DOHH2 (cell line): ENCODE data around the gene RNF169.
"Not testable (repeated sequence)": the region's sequence is repeated elsewhere in the genome, so short reads cannot be mapped to it uniquely, and the experiment has no call there.

Experiments used
- H3F3A ChIP-seq: fragments of 200-600 bp; sonication (generic), shearing (Covaris generic); 2 replicates; pipeline ENCODE4 v1.6.0; 2016; ENCODE audit warnings: antibody characterized with exemption, mild to moderate bottlenecking; ENCODE audit not compliant: control insufficient read depth, insufficient read depth
- H3K27ac ChIP-seq: fragments of 200-600 bp; sonication (generic); 2 replicates; pipeline ENCODE4 v1.5.1; 2014; ENCODE audit warnings: low read depth, mild to moderate bottlenecking, low read length, moderate library complexity
- H3K27me3 ChIP-seq: fragments of 200-600 bp; sonication (generic); 2 replicates; pipeline ENCODE4 v1.6.1; 2014; ENCODE audit warnings: mild to moderate bottlenecking, low read length, mixed read lengths; ENCODE audit not compliant: control insufficient read depth
- H3K36me3 ChIP-seq: fragments of 200-600 bp; sonication (generic); 2 replicates; pipeline ENCODE4 v1.6.1; 2014; ENCODE audit warnings: mild to moderate bottlenecking, low read length, moderate library complexity, mixed read lengths; ENCODE audit not compliant: control insufficient read depth
- H3K4me1 ChIP-seq: fragments of 200-600 bp; sonication (generic); 2 replicates; pipeline ENCODE4 v1.6.1; 2014; ENCODE audit warnings: mild to moderate bottlenecking, low read length, mixed read lengths; ENCODE audit not compliant: control insufficient read depth
- H3K4me2 ChIP-seq: fragments of 200-600 bp; sonication (generic); 2 replicates; pipeline ENCODE4 v1.6.0; 2014; ENCODE audit warnings: mild to moderate bottlenecking, low read length, moderate library complexity
- H3K4me3 ChIP-seq: fragments of 200-600 bp; sonication (generic); 2 replicates; pipeline ENCODE4 v1.5.1; 2014; ENCODE audit warnings: mild to moderate bottlenecking, low read length, mixed read lengths
- H3K79me2 ChIP-seq: fragments of 200-600 bp; sonication (generic); 2 replicates; pipeline ENCODE4 v1.6.1; 2014; ENCODE audit warnings: mild to moderate bottlenecking, low read length, mixed read lengths; ENCODE audit not compliant: control insufficient read depth
- H3K9me2 ChIP-seq: fragments of 200-600 bp; sonication (generic); replicated peaks from 2 replicates; pipeline ENCODE4 v1.6.1; 2014; ENCODE audit warnings: mild to moderate bottlenecking, low read length, mixed read lengths; ENCODE audit not compliant: control insufficient read depth
- H3K9me3 ChIP-seq: fragments of 200-600 bp; sonication (generic); 2 replicates; pipeline ENCODE4 v1.6.1; 2014; ENCODE audit warnings: antibody characterized with exemption, low read length, mixed read lengths; ENCODE audit not compliant: control insufficient read depth, insufficient read depth
- H4K20me1 ChIP-seq: fragments of 200-600 bp; sonication (generic); 2 replicates; pipeline ENCODE4 v1.6.0; 2014; ENCODE audit warnings: low read depth, mild to moderate bottlenecking, antibody characterized with exemption, low read length, moderate library complexity; ENCODE audit not compliant: control insufficient read depth, insufficient read depth
- CTCF ChIP-seq: fragments of 200-600 bp; sonication (generic); IDR thresholded peaks from one replicate; pipeline ENCODE4 v1.5.1; 2014; ENCODE audit warnings: antibody characterized with exemption, mild to moderate bottlenecking, low read depth, low read length; ENCODE audit not compliant: poor library complexity, severe bottlenecking
- EZH2phosphoT487 ChIP-seq: fragments of 200-600 bp; sonication (generic); IDR thresholded peaks from 2 replicates; pipeline ENCODE4 v1.6.1; 2017; ENCODE audit warnings: borderline replicate concordance, mild to moderate bottlenecking, antibody characterized with exemption, low read length, moderate library complexity, mixed read lengths

RNF169 gene

GRCh38 chr11:74749965-74750296 is 1.3 kb downstream of the RNF169 start:
- H3K9me3 ChIP-seq: no peaks in the 10 kb centered on the region
- H4K20me1 ChIP-seq: 0 out of 2 replicates have a peak, but pooled peaks cover 2% of the 10 kb centered on the region
- H3K4me1 ChIP-seq: peaks cover 21% of the 10 kb centered on the region
- H3K4me2 ChIP-seq: peak overlapping the region; percentile 87
- peak overlapping the region; percentile 35 for H3K27ac ChIP-seq
- H3K9me2 ChIP-seq: no peaks in the 10 kb centered on the region
- no peaks in the 10 kb centered on the region for H3F3A ChIP-seq
- no peaks in the 10 kb centered on the region for H3K27me3 ChIP-seq
- H3K79me2 ChIP-seq: peaks cover 57% of the 10 kb centered on the region
- TF ChIP-seq EZH2phosphoT487 (no peak), CTCF (no peak)
- H3K36me3 ChIP-seq: peaks cover 7% of the 10 kb centered on the region; the same call in 1 of the 2 replicates
- H3K4me3 ChIP-seq: peak overlapping the region; percentile 82

- H3K27ac ChIP-seq, H4K20me1 ChIP-seq, H3K36me3 ChIP-seq, H3K9me3 ChIP-seq, H3K27me3 ChIP-seq, H3K4me3 ChIP-seq, H3K9me2 ChIP-seq, H3F3A ChIP-seq: not testable (repeated sequence)
- Histone ChIP-seq H3K4me1 (peaks cover 21% of the 10 kb centered on the region), H3K4me2 (peak overlapping the region; percentile 87), H3K79me2 (peaks cover 64% of the 10 kb centered on the region)
These were observed 1.9 kb downstream of the RNF169 start for GRCh38 chr11:74750598-74750997.

- Histone ChIP-seq H3K4me2 (peak overlapping the region; percentile 21; the same call in 1 of the 2 replicates), H3K36me3 (peaks cover 7% of the 10 kb centered on the region; the same call in 1 of the 2 replicates), H3F3A (no peaks in the 10 kb centered on the region), H3K79me2 (peaks cover 71% of the 10 kb centered on the region), H3K27ac (no peak overlapping the region), H3K4me3 (no peak overlapping the region), H3K4me1 (peaks cover 21% of the 10 kb centered on the region), H3K9me2 (no peaks in the 10 kb centered on the region), H3K27me3 (no peaks in the 10 kb centered on the region), H3K9me3 (no peaks in the 10 kb centered on the region), H4K20me1 (0 out of 2 replicates have a peak, but pooled peaks cover 2% of the 10 kb centered on the region)
- TF ChIP-seq CTCF: no peak
- TF ChIP-seq EZH2phosphoT487: no peak
These were observed 2.7 kb downstream of the RNF169 start for GRCh38 chr11:74751303-74751702.

GRCh38 chr11:74754507-74755252 is 6.0 kb downstream of the RNF169 start:
- Histone ChIP-seq H3K4me3 (no peak overlapping the region), H3K9me3 (no peaks in the 10 kb centered on the region), H3K27me3 (no peaks in the 10 kb centered on the region), H3F3A (no peaks in the 10 kb centered on the region), H3K27ac (no peak overlapping the region), H3K79me2 (peaks cover 70% of the 10 kb centered on the region), H3K4me2 (no peak overlapping the region), H3K36me3 (peaks cover 7% of the 10 kb centered on the region; the same call in 1 of the 2 replicates), H3K9me2 (no peaks in the 10 kb centered on the region), H3K4me1 (peaks cover 13% of the 10 kb centered on the region), H4K20me1 (0 out of 2 replicates have a peak, but pooled peaks cover 2% of the 10 kb centered on the region)
- no peak for TF ChIP-seq EZH2phosphoT487
- no peak for TF ChIP-seq CTCF
